Measurements from ENCODE around the gene METTL2B. TPM values are rescaled to one million over a fixed set of nuclear protein-coding genes. Genes with fewer than 3 reads are reported as not detected.
"Not testable (repeated sequence)": the region's sequence is repeated elsewhere in the genome, so short reads cannot be mapped to it uniquely, and the experiment has no call there.

The METTL2B gene
- total RNA-seq, 2 experiments from 2014 or later: 24.7 to 27.3 TPM

DNA sequence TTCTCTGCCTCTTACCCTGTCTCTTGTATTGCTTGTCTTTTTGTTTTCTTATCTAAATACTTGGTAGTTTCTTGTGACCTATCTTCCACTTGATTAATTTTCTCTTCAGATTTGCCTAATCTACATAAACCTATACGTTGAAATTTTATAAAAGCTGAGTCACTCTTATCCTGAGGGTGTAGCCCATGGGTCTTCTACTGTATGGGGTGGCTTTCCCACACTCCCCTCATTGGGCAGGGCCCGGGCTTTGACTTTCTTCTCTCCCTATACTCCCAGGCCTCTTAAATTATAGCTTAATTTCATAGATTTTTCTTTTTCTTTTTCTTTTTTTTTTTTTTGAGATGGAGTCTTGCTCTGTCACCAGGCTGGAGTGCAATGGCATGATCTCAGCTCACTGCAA lies 66.0 kb downstream of the METTL2B start:
- peaks cover 30% of the 10 kb centered on the region for H3K36me3 Mint-ChIP-seq (ENCODE audit: low read depth)
- peak overlapping the region; percentile 75 for H3K27ac Mint-ChIP-seq
- H3K27me3 Mint-ChIP-seq, H3K9me3 Mint-ChIP-seq, H3K4me3 Mint-ChIP-seq, DNase-seq, POLR2A ChIA-PET: not testable (repeated sequence)
- CTCF ChIA-PET: interaction anchor here (1.7 kb wide), 1 partner anchor 9 kb away, joined by 3 read pairs; no protein-coding TSS in a partner anchor
- H3K4me1 Mint-ChIP-seq: peaks cover 19% of the 10 kb centered on the region

DNA sequence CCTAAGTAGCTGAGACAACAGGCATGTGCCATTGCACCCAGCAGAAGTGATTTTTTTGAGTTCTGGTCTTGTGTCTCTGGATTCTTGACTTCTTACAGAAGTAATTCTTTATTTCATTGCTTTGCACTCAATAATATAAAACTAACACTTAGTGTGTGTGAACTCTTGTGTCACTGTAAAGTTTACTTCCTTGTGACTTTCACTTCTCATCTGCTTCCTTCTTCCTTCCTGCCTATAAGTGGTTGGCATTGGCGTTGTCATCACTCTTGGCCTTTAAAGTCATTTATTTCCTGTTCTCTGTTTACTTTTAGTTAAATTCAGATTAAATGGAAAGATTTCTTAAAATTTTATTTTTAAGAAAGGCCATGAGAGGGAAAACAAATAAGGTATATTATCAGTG lies 66.8 kb downstream of the METTL2B start:
- peaks cover 28% of the 10 kb centered on the region for H3K36me3 Mint-ChIP-seq (ENCODE audit: low read depth)
- DNase-seq, H3K27me3 Mint-ChIP-seq, H3K4me3 Mint-ChIP-seq, H3K9me3 Mint-ChIP-seq, POLR2A ChIA-PET: not testable (repeated sequence)
- peaks cover 16% of the 10 kb centered on the region for H3K4me1 Mint-ChIP-seq
- CTCF ChIA-PET: interaction anchor here (1.7 kb wide), 1 partner anchor 8 kb away, joined by 3 read pairs; no protein-coding TSS in a partner anchor
- peak overlapping the region; percentile 71 for H3K27ac Mint-ChIP-seq

DNA sequence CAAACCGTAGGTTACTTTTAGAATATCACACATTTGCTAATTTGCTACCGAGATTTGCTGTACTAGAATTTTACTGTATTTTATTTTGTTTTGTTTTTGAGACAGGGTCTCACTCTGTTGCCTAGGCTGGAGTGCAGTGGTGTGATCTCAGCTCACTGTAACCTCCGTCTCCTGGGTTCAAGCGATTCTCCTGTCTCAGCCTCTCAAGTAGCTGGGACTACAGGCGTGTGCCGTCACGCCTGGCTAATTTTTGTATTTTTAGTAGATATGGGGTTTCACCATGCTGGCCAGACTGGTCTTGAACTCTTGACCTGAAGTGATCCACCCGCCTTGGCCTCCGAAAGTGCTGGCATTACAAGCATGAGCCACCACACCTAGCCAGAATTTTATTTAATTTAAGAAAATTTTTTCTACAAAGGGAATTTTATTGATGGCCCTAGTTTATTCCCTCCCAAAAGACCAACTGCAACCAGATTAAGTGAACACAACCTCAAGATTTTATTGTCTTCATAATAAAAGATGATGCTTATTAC lies 69.8 kb downstream of the METTL2B start:
- POLR2A ChIA-PET, H3K9me3 Mint-ChIP-seq, H3K4me3 Mint-ChIP-seq, H3K27me3 Mint-ChIP-seq, H3K27ac Mint-ChIP-seq, DNase-seq: not testable (repeated sequence)
- Mint-ChIP-seq H3K36me3 (ENCODE audit: low read depth) (peaks cover 27% of the 10 kb centered on the region), H3K4me1 (peaks cover 12% of the 10 kb centered on the region)
- CTCF ChIA-PET: interaction anchor here (0.6 kb wide), 1 partner anchor 676 kb away, joined by 6 read pairs; no protein-coding TSS in a partner anchor

DNA sequence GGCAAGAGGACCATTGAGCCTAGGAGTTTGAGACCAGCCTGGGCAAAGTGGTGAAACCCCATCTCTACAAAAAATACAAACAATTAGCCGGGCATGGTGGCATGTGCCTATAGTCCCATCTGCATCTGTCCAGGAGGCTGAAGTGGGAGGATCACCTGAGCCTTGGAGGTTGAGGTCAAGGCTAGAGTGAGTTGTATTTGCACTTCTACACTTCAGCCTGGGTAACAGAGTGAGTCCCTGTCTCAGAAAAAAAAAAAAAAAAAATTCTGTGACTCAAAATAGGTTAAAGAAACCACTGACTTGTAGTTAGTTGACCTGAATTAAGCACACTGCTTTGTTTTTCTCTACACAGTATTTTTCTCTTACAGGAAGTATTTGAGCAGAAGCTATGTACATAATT lies 74.4 kb downstream of the METTL2B start:
- POLR2A ChIA-PET: no interaction called here
- H3K4me1 Mint-ChIP-seq: peaks cover 5% of the 10 kb centered on the region
- CTCF ChIA-PET: interaction anchor here (1.0 kb wide), 1 partner anchor 8 kb away, joined by 3 read pairs; no protein-coding TSS in a partner anchor
- no peak overlapping the region for H3K4me3 Mint-ChIP-seq
- no peaks in the 10 kb centered on the region for H3K9me3 Mint-ChIP-seq
- H3K36me3 Mint-ChIP-seq (ENCODE audit: low read depth): peaks cover 24% of the 10 kb centered on the region
- DNase-seq: no peak
- H3K27me3 Mint-ChIP-seq: no peaks in the 10 kb centered on the region
- H3K27ac Mint-ChIP-seq: peak overlapping the region; percentile 31

DNA sequence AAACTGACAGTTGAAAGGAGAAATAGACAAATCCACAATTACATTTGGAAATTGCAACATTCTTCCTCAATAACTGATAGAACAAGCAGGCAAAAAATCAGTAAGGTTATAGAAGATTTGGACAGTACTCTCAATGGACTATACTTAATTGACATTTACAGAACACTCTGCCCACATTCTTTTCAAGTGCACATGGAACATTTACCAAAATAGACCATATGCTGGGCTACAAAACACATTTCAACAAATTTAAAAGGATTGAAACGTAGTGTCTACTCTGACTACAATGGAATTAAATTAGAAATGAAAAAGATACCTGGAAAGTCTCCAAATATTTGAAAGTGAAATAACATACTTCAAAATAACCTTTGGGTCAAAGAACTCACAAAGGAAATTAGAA lies 77.8 kb downstream of the METTL2B start:
- H3K36me3 Mint-ChIP-seq (ENCODE audit: low read depth): peaks cover 16% of the 10 kb centered on the region
- CTCF ChIA-PET, H3K4me1 Mint-ChIP-seq, H3K27ac Mint-ChIP-seq, H3K9me3 Mint-ChIP-seq, H3K4me3 Mint-ChIP-seq, H3K27me3 Mint-ChIP-seq, POLR2A ChIA-PET, DNase-seq: not testable (repeated sequence)

Other genes with a start within 250 kb of the METTL2B start
- gene LEP, start 235.5 kb upstream of the METTL2B start, total RNA-seq: not detected
- 10 to 100 TPM; 35.1 to 37.3 TPM for gene RBM28, start 132.8 kb upstream of the METTL2B start, total RNA-seq
- under 1 TPM; 0.21 to 0.25 TPM for gene PRRT4, start 115.1 kb upstream of the METTL2B start, total RNA-seq
- gene IMPDH1, start 66.8 kb upstream of the METTL2B start, total RNA-seq: 10 to 100 TPM; 70.4 to 72.3 TPM
- 10 to 100 TPM; 10.8 to 11.9 TPM for gene HILPDA, start 20.9 kb upstream of the METTL2B start, total RNA-seq
- gene GARIN1A, start 195.5 kb downstream of the METTL2B start, total RNA-seq: under 1 TPM; 0.48 to 0.92 TPM

Measured in activated CD4-positive, alpha-beta T cell treated with anti-CD3 and anti-CD28 coated beads, Interleukin-2, amount 10 ng/mL, durations not matched to agents 7 days and 5 days (primary cell).